MM.1S (cell line): Measurements from ENCODE around the gene FAM90A26.
"Not testable (repeated sequence)": the region's sequence is repeated elsewhere in the genome, so short reads cannot be mapped to it uniquely, and the experiment has no call there.

Experiments used
- DNase-seq: peaks from one replicate; pipeline ENCODE4 v3.0.0-alpha.2; 2015
- H2AFZ ChIP-seq: fragments of 300-600 bp; sonication (generic); 2 replicates; pipeline ENCODE4 v1.6.0; 2016; ENCODE audit warnings: antibody characterized with exemption, low read length
- H3F3A ChIP-seq: fragments of 300-600 bp; sonication (generic); 2 replicates; pipeline ENCODE4 v1.6.1; 2016; ENCODE audit warnings: mild to moderate bottlenecking, antibody characterized with exemption, low read length, moderate library complexity, mixed read lengths; ENCODE audit not compliant: insufficient read depth
- H3K27ac ChIP-seq: fragments of 300-600 bp; sonication (generic); 2 replicates; pipeline ENCODE4 v1.5.1; 2016; ENCODE audit warnings: mild to moderate bottlenecking, low read length
- H3K27me3 ChIP-seq: fragments of 300-600 bp; sonication (generic); replicated peaks from 2 replicates; pipeline ENCODE4 v1.6.0; 2016; ENCODE audit warnings: low read length; ENCODE audit not compliant: insufficient read depth
- H3K36me3 ChIP-seq: fragments of 300-600 bp; sonication (generic); replicated peaks from 2 replicates; pipeline ENCODE4 v1.6.1; 2016; ENCODE audit warnings: mild to moderate bottlenecking, low read length, mixed read lengths; ENCODE audit not compliant: insufficient read depth
- H3K4me1 ChIP-seq: fragments of 300-600 bp; sonication (generic); 2 replicates; pipeline ENCODE4 v1.6.1; 2016; ENCODE audit warnings: low read length, mixed read lengths
- H3K4me2 ChIP-seq: fragments of 300-600 bp; sonication (generic); 2 replicates; pipeline ENCODE4 v1.6.0; 2016; ENCODE audit warnings: low read depth, low read length
- H3K4me3 ChIP-seq: fragments of 300-600 bp; sonication (generic); 2 replicates; pipeline ENCODE4 v1.5.1; 2016; ENCODE audit warnings: low read length, mixed read lengths
- H3K79me2 ChIP-seq: fragments of 300-600 bp; sonication (generic); 2 replicates; pipeline ENCODE4 v1.6.1; 2016; ENCODE audit warnings: mixed run types, low read length, mixed read lengths
- H3K9ac ChIP-seq: fragments of 300-600 bp; sonication (generic); 2 replicates; pipeline ENCODE4 v1.6.1; 2016; ENCODE audit warnings: low read length, mixed read lengths
- H3K9me2 ChIP-seq: fragments of 300-600 bp; sonication (generic); replicated peaks from 2 replicates; pipeline ENCODE4 v1.6.1; 2016; ENCODE audit warnings: mild to moderate bottlenecking, low read length, mixed read lengths; ENCODE audit not compliant: insufficient read depth
- H3K9me3 ChIP-seq: fragments of 300-600 bp; sonication (generic); replicated peaks from 2 replicates; pipeline ENCODE4 v1.6.1; 2016; ENCODE audit warnings: mild to moderate bottlenecking, low read length, mixed read lengths; ENCODE audit not compliant: insufficient read depth
- H4K20me1 ChIP-seq: fragments of 300-600 bp; sonication (generic); 2 replicates; pipeline ENCODE4 v1.6.1; 2016; ENCODE audit warnings: mild to moderate bottlenecking, low read length, moderate library complexity, mixed read lengths; ENCODE audit not compliant: insufficient read depth
- TF ChIP-seq, protein P1 (sequence below): fragments of 300-600 bp; sonication (generic); IDR thresholded peaks from 2 replicates; pipeline ENCODE4 v1.5.1; 2016; ENCODE audit warnings: antibody characterized with exemption, low read length, mixed read lengths

The FAM90A26 gene

GRCh38 chr4:9169791-9170459, at the start of gene FAM90A26:
Gene FAM90A26, plus strand, starts transcription at chr4:9170409. Its CDS starts 2,764 bp downstream, at chr4:9173173.
- H3K9ac ChIP-seq, H3K9me3 ChIP-seq, H3K79me2 ChIP-seq: not testable (repeated sequence)

GRCh38 chr4:9122711-9123110, 47.5 kb upstream of the FAM90A26 start:
- not testable (repeated sequence) for H3K4me2 ChIP-seq

More at GRCh38 chr4:9169791-9170459, at the start of gene FAM90A26:
- not testable (repeated sequence) for H3K4me1 ChIP-seq, H3K9me2 ChIP-seq, H4K20me1 ChIP-seq, H3K27me3 ChIP-seq, H2AFZ ChIP-seq, DNase-seq, H3K4me3 ChIP-seq, H3K36me3 ChIP-seq, H3K4me2 ChIP-seq, H3F3A ChIP-seq, H3K27ac ChIP-seq

GRCh38 chr4:9123572-9124007, 46.6 kb upstream of the FAM90A26 start:
- not testable (repeated sequence) for H4K20me1 ChIP-seq, H3K9ac ChIP-seq, H3K4me2 ChIP-seq, H3K27me3 ChIP-seq, H3K9me2 ChIP-seq, H3K9me3 ChIP-seq, H3F3A ChIP-seq, H3K4me1 ChIP-seq, H3K27ac ChIP-seq, H3K4me3 ChIP-seq, H3K36me3 ChIP-seq, H3K79me2 ChIP-seq, H2AFZ ChIP-seq
- DNase-seq, result peak; percentile 15
- TF ChIP-seq, protein P1, sequence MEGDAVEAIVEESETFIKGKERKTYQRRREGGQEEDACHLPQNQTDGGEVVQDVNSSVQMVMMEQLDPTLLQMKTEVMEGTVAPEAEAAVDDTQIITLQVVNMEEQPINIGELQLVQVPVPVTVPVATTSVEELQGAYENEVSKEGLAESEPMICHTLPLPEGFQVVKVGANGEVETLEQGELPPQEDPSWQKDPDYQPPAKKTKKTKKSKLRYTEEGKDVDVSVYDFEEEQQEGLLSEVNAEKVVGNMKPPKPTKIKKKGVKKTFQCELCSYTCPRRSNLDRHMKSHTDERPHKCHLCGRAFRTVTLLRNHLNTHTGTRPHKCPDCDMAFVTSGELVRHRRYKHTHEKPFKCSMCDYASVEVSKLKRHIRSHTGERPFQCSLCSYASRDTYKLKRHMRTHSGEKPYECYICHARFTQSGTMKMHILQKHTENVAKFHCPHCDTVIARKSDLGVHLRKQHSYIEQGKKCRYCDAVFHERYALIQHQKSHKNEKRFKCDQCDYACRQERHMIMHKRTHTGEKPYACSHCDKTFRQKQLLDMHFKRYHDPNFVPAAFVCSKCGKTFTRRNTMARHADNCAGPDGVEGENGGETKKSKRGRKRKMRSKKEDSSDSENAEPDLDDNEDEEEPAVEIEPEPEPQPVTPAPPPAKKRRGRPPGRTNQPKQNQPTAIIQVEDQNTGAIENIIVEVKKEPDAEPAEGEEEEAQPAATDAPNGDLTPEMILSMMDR, result peak; percentile 60

More at GRCh38 chr4:9122711-9123110, 47.5 kb upstream of the FAM90A26 start:
- H3K27me3 ChIP-seq, H3K9ac ChIP-seq, H3F3A ChIP-seq, H3K9me2 ChIP-seq, H3K4me3 ChIP-seq, H3K9me3 ChIP-seq, H3K79me2 ChIP-seq, H3K4me1 ChIP-seq, DNase-seq, H3K27ac ChIP-seq, H2AFZ ChIP-seq, H4K20me1 ChIP-seq, H3K36me3 ChIP-seq: not testable (repeated sequence)

- not testable (repeated sequence) for H3K4me3 ChIP-seq, H3K4me2 ChIP-seq, H3K9me3 ChIP-seq, H3K9me2 ChIP-seq, H2AFZ ChIP-seq, H4K20me1 ChIP-seq, H3K27ac ChIP-seq, H3K36me3 ChIP-seq, H3K27me3 ChIP-seq, DNase-seq, H3K79me2 ChIP-seq, H3K9ac ChIP-seq, H3F3A ChIP-seq, H3K4me1 ChIP-seq
Measured at GRCh38 chr4:9125601-9126161, 44.5 kb upstream of the FAM90A26 start.

- H3K79me2 ChIP-seq, H3F3A ChIP-seq, DNase-seq, H3K9me3 ChIP-seq, H2AFZ ChIP-seq, H3K27ac ChIP-seq, H3K4me3 ChIP-seq, H4K20me1 ChIP-seq, H3K4me2 ChIP-seq, H3K27me3 ChIP-seq, H3K4me1 ChIP-seq, H3K9me2 ChIP-seq, H3K9ac ChIP-seq, H3K36me3 ChIP-seq: not testable (repeated sequence)
Measured at GRCh38 chr4:9131420-9131819, 38.8 kb upstream of the FAM90A26 start.

DNA sequence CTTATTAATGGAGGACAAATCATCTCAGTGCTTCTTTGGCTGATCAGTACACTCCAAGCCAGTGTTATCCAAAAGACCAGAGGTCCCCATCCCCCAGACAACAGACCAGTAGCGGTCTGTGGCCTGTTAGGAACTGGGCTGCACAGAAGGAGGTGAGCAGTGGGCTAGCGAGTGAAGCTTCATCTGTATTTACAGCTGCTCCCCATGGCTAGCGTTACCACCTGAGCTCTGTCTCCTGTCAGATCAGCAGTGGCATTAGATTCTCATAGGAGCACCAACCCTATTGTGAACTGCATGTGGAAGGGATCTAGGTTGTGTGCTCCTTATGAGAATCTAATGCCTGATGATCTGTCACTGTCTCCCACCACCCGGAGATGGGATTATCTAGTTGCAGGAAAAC, 37.4 kb upstream of the FAM90A26 start:
- not testable (repeated sequence) for H3K9me2 ChIP-seq, H4K20me1 ChIP-seq, H3K9me3 ChIP-seq, H3K36me3 ChIP-seq, H3K9ac ChIP-seq, H3F3A ChIP-seq, H3K27me3 ChIP-seq, H3K4me3 ChIP-seq, H3K4me1 ChIP-seq, H2AFZ ChIP-seq, H3K4me2 ChIP-seq, H3K27ac ChIP-seq, H3K79me2 ChIP-seq, DNase-seq

- not testable (repeated sequence) for H3K9me2 ChIP-seq, H3K9me3 ChIP-seq, H3K4me2 ChIP-seq, H3F3A ChIP-seq, H3K4me1 ChIP-seq, H3K79me2 ChIP-seq, H2AFZ ChIP-seq, H3K9ac ChIP-seq, H3K4me3 ChIP-seq, H3K36me3 ChIP-seq, DNase-seq, H3K27me3 ChIP-seq, H4K20me1 ChIP-seq, H3K27ac ChIP-seq
Measured at GRCh38 chr4:9134011-9134410, 36.2 kb upstream of the FAM90A26 start.
